DOHH2 (cell line): ENCODE measurements around the gene CAMKMT.

Source experiments
- H3F3A ChIP-seq: fragments of 200-600 bp; sonication (generic), shearing (Covaris generic); 2 replicates; pipeline ENCODE4 v1.6.0; 2016; ENCODE audit warnings: antibody characterized with exemption, mild to moderate bottlenecking; ENCODE audit not compliant: control insufficient read depth, insufficient read depth
- H3K27ac ChIP-seq: fragments of 200-600 bp; sonication (generic); 2 replicates; pipeline ENCODE4 v1.5.1; 2014; ENCODE audit warnings: low read depth, mild to moderate bottlenecking, low read length, moderate library complexity
- H3K27me3 ChIP-seq: fragments of 200-600 bp; sonication (generic); 2 replicates; pipeline ENCODE4 v1.6.1; 2014; ENCODE audit warnings: mild to moderate bottlenecking, low read length, mixed read lengths; ENCODE audit not compliant: control insufficient read depth
- H3K36me3 ChIP-seq: fragments of 200-600 bp; sonication (generic); 2 replicates; pipeline ENCODE4 v1.6.1; 2014; ENCODE audit warnings: mild to moderate bottlenecking, low read length, moderate library complexity, mixed read lengths; ENCODE audit not compliant: control insufficient read depth
- H3K4me1 ChIP-seq: fragments of 200-600 bp; sonication (generic); 2 replicates; pipeline ENCODE4 v1.6.1; 2014; ENCODE audit warnings: mild to moderate bottlenecking, low read length, mixed read lengths; ENCODE audit not compliant: control insufficient read depth
- H3K4me2 ChIP-seq: fragments of 200-600 bp; sonication (generic); 2 replicates; pipeline ENCODE4 v1.6.0; 2014; ENCODE audit warnings: mild to moderate bottlenecking, low read length, moderate library complexity
- H3K4me3 ChIP-seq: fragments of 200-600 bp; sonication (generic); 2 replicates; pipeline ENCODE4 v1.5.1; 2014; ENCODE audit warnings: mild to moderate bottlenecking, low read length, mixed read lengths
- H3K79me2 ChIP-seq: fragments of 200-600 bp; sonication (generic); 2 replicates; pipeline ENCODE4 v1.6.1; 2014; ENCODE audit warnings: mild to moderate bottlenecking, low read length, mixed read lengths; ENCODE audit not compliant: control insufficient read depth
- H3K9me2 ChIP-seq: fragments of 200-600 bp; sonication (generic); replicated peaks from 2 replicates; pipeline ENCODE4 v1.6.1; 2014; ENCODE audit warnings: mild to moderate bottlenecking, low read length, mixed read lengths; ENCODE audit not compliant: control insufficient read depth
- H3K9me3 ChIP-seq: fragments of 200-600 bp; sonication (generic); 2 replicates; pipeline ENCODE4 v1.6.1; 2014; ENCODE audit warnings: antibody characterized with exemption, low read length, mixed read lengths; ENCODE audit not compliant: control insufficient read depth, insufficient read depth
- H4K20me1 ChIP-seq: fragments of 200-600 bp; sonication (generic); 2 replicates; pipeline ENCODE4 v1.6.0; 2014; ENCODE audit warnings: low read depth, mild to moderate bottlenecking, antibody characterized with exemption, low read length, moderate library complexity; ENCODE audit not compliant: control insufficient read depth, insufficient read depth
- CTCF ChIP-seq: fragments of 200-600 bp; sonication (generic); IDR thresholded peaks from one replicate; pipeline ENCODE4 v1.5.1; 2014; ENCODE audit warnings: antibody characterized with exemption, mild to moderate bottlenecking, low read depth, low read length; ENCODE audit not compliant: poor library complexity, severe bottlenecking
- EZH2phosphoT487 ChIP-seq: fragments of 200-600 bp; sonication (generic); IDR thresholded peaks from 2 replicates; pipeline ENCODE4 v1.6.1; 2017; ENCODE audit warnings: borderline replicate concordance, mild to moderate bottlenecking, antibody characterized with exemption, low read length, moderate library complexity, mixed read lengths

The CAMKMT gene

DNA sequence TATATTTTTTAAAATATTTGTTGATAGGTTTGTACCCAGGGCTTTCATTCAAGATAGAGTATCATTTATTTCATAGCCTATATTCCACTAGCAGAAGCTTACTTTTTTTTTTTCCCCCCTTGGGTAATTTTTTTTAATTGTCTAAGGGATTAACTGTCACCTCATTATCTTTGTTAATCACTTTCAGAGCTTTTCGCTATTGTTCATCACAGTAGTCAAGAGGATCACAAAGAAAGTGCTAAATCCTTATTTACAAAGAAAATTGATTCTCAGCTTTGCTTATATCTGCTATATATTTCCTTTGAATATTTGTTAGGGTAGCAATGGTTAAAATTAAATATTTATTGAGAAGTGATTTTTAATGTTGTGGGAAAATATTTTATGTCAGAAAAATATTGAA is 59.0 kb downstream of the CAMKMT start:
- Histone ChIP-seq H3K79me2 (no peaks in the 10 kb centered on the region), H3K36me3 (no peaks in the 10 kb centered on the region), H3K27ac (no peak overlapping the region)

DNA sequence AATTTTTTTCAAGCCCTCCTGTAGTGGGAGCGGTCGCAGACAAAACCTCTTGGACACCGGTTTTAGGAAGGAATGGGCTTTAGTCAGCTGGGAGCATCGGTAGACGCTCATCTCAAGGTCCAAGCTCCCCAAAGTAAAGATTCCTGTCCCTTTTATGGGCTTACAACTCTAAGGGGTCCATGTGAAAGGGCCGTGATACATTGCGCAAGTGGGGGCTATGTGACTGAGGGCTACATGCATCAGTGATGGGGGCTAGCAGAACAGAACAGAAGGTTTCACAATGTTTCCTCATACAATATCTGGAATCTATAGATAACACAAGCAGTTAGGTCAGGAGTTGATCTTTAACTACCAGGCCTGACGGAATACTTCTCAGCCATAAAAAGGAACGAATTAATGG is 62.5 kb downstream of the CAMKMT start:
- no peak for TF ChIP-seq EZH2phosphoT487

More for the DNA sequence above, 59.0 kb downstream of the CAMKMT start:
- Histone ChIP-seq H3K9me2 (no peaks in the 10 kb centered on the region), H3K27me3 (no peaks in the 10 kb centered on the region), H3K9me3 (no peaks in the 10 kb centered on the region), H3K4me2 (no peak overlapping the region), H3K4me3 (no peak overlapping the region), H3F3A (no peaks in the 10 kb centered on the region), H3K4me1 (no peaks in the 10 kb centered on the region), H4K20me1 (no peaks in the 10 kb centered on the region)
- TF ChIP-seq CTCF: no peak
- no peak for TF ChIP-seq EZH2phosphoT487

GRCh38 chr2:44429034-44429433 is 67.3 kb downstream of the CAMKMT start:
- H3K27me3 ChIP-seq: no peaks in the 10 kb centered on the region
- H4K20me1 ChIP-seq: no peaks in the 10 kb centered on the region
- H3K4me1 ChIP-seq: no peaks in the 10 kb centered on the region
- no peak for TF ChIP-seq EZH2phosphoT487
- no peak for TF ChIP-seq CTCF
- H3F3A ChIP-seq: no peaks in the 10 kb centered on the region
- no peaks in the 10 kb centered on the region for H3K36me3 ChIP-seq
- no peaks in the 10 kb centered on the region for H3K9me2 ChIP-seq
- no peak overlapping the region for H3K4me2 ChIP-seq
- no peak overlapping the region for H3K4me3 ChIP-seq
- no peak overlapping the region for H3K27ac ChIP-seq
- H3K9me3 ChIP-seq: no peaks in the 10 kb centered on the region
- no peaks in the 10 kb centered on the region for H3K79me2 ChIP-seq

More for the DNA sequence above, 62.5 kb downstream of the CAMKMT start:
- no peaks in the 10 kb centered on the region for H3K9me3 ChIP-seq
- H4K20me1 ChIP-seq: no peaks in the 10 kb centered on the region
- H3K27ac ChIP-seq: no peak overlapping the region
- H3K4me1 ChIP-seq: no peaks in the 10 kb centered on the region
- H3K4me2 ChIP-seq: no peak overlapping the region
- no peak overlapping the region for H3K4me3 ChIP-seq
- H3F3A ChIP-seq: no peaks in the 10 kb centered on the region
- no peaks in the 10 kb centered on the region for H3K9me2 ChIP-seq
- H3K27me3 ChIP-seq: no peaks in the 10 kb centered on the region
- no peaks in the 10 kb centered on the region for H3K79me2 ChIP-seq
- no peaks in the 10 kb centered on the region for H3K36me3 ChIP-seq

GRCh38 chr2:44430342-44430741 is 68.6 kb downstream of the CAMKMT start:
- no peaks in the 10 kb centered on the region for H3K9me3 ChIP-seq
- no peak overlapping the region for H3K27ac ChIP-seq
- no peaks in the 10 kb centered on the region for H4K20me1 ChIP-seq
- H3K79me2 ChIP-seq: no peaks in the 10 kb centered on the region
- H3K4me3 ChIP-seq: no peak overlapping the region
- H3K9me2 ChIP-seq: no peaks in the 10 kb centered on the region
- no peak for TF ChIP-seq CTCF
- TF ChIP-seq EZH2phosphoT487: no peak
- H3K36me3 ChIP-seq: no peaks in the 10 kb centered on the region
- H3K27me3 ChIP-seq: no peaks in the 10 kb centered on the region
- H3F3A ChIP-seq: no peaks in the 10 kb centered on the region
- H3K4me2 ChIP-seq: no peak overlapping the region
- no peaks in the 10 kb centered on the region for H3K4me1 ChIP-seq
